SK-N-SH treated with all-trans-retinoic acid at 6 μM for 48 hours (cell line): ENCODE data around the gene KREMEN1.

Source experiments
- ATAC-seq: fragments of 200-7000 bp; cut with Tn5 transposase; 3 replicates; pipeline ENCODE4 v1.9.1; 2020; ENCODE audit warnings: mild to moderate bottlenecking, moderate library complexity
- ARNTL ChIP-seq: fragments of 450-650 bp; formaldehyde crosslinking; IDR thresholded peaks from 2 replicates; pipeline ENCODE4 v1.5.0; 2020; ENCODE audit warnings: low read depth, mild to moderate bottlenecking, moderate library complexity, borderline replicate concordance
- BACH2 ChIP-seq: fragments of 250-450 bp; sonication (Bioruptor Pico); IDR thresholded peaks from 2 replicates; pipeline ENCODE4 v1.9.0; 2021; ENCODE audit warnings: mild to moderate bottlenecking, borderline replicate concordance
- CSDC2 ChIP-seq: fragments of 250-450 bp; sonication (Bioruptor Pico); IDR thresholded peaks from 2 replicates; pipeline ENCODE4 v1.5.0; 2020; ENCODE audit warnings: mild to moderate bottlenecking, moderate library complexity
- ESRRG ChIP-seq: fragments of 250-450 bp; sonication (Bioruptor Pico); IDR thresholded peaks from 2 replicates; pipeline ENCODE4 v1.6.1; 2021; ENCODE audit warnings: mild to moderate bottlenecking
- GLIS3 ChIP-seq: fragments of 250-450 bp; sonication (Bioruptor Pico); IDR thresholded peaks from 2 replicates; pipeline ENCODE4 v1.5.0; 2020; ENCODE audit warnings: mild to moderate bottlenecking, moderate library complexity
- ISL1 ChIP-seq: fragments of 250-450 bp; sonication (Bioruptor Pico); IDR thresholded peaks from 2 replicates; pipeline ENCODE4 v2.1.2; 2022; ENCODE audit warnings: mild to moderate bottlenecking, moderate library complexity
- PPARA ChIP-seq: fragments of 250-450 bp; sonication (Bioruptor Pico); IDR thresholded peaks from 2 replicates; pipeline ENCODE4 v1.5.0; 2020; ENCODE audit warnings: mild to moderate bottlenecking, borderline replicate concordance
- RARB ChIP-seq: fragments of 250-450 bp; sonication (Bioruptor Pico); IDR thresholded peaks from 2 replicates; pipeline ENCODE4 v1.8.0; 2021; ENCODE audit warnings: mild to moderate bottlenecking, moderate library complexity
- SNAI2 ChIP-seq: fragments of 250-450 bp; sonication (Bioruptor Pico); IDR thresholded peaks from 2 replicates; pipeline ENCODE4 v1.5.0; 2020; ENCODE audit warnings: mild to moderate bottlenecking, moderate library complexity
- TCF4 ChIP-seq: fragments of 250-450 bp; sonication (Bioruptor Pico); IDR thresholded peaks from 2 replicates; pipeline ENCODE4 v1.8.0; 2021; ENCODE audit warnings: mild to moderate bottlenecking, moderate library complexity, borderline replicate concordance
- TOX ChIP-seq: fragments of 250-450 bp; sonication (Bioruptor Pico); IDR thresholded peaks from 2 replicates; pipeline ENCODE4 v1.8.0; 2021; ENCODE audit warnings: mild to moderate bottlenecking, moderate library complexity, borderline replicate concordance
- ZC3H10 ChIP-seq: fragments of 250-450 bp; sonication (Bioruptor Pico); IDR thresholded peaks from 2 replicates; pipeline ENCODE4 v1.5.1; 2021; ENCODE audit warnings: mild to moderate bottlenecking, moderate library complexity
- ZFP3 ChIP-seq: fragments of 250-450 bp; sonication (Bioruptor Pico); IDR thresholded peaks from 2 replicates; pipeline ENCODE4 v1.5.0; 2020; ENCODE audit warnings: mild to moderate bottlenecking, moderate library complexity
- ZFP30 ChIP-seq: fragments of 450-650 bp; formaldehyde crosslinking; IDR thresholded peaks from 2 replicates; pipeline ENCODE4 v1.5.0; 2022; ENCODE audit warnings: mild to moderate bottlenecking, moderate library complexity
- ZNF565 ChIP-seq: fragments of 450-650 bp; formaldehyde crosslinking; conservative IDR thresholded peaks from 2 replicates; pipeline ENCODE4 v1.5.0; 2020; ENCODE audit warnings: low read depth, mild to moderate bottlenecking, moderate library complexity
- ZNF70 ChIP-seq: fragments of 450-650 bp; formaldehyde crosslinking; IDR thresholded peaks from 2 replicates; pipeline ENCODE4 v1.5.0; 2020; ENCODE audit warnings: mild to moderate bottlenecking, moderate library complexity
- ZNF8 ChIP-seq: fragments of 450-650 bp; formaldehyde crosslinking; IDR thresholded peaks from 2 replicates; pipeline ENCODE4 v1.5.0; 2020; ENCODE audit warnings: mild to moderate bottlenecking, moderate library complexity
- TF ChIP-seq, protein P1 (sequence below): fragments of 250-450 bp; sonication (Bioruptor Pico); IDR thresholded peaks from 2 replicates; pipeline ENCODE4 v1.8.0; 2020; ENCODE audit warnings: mild to moderate bottlenecking, moderate library complexity, borderline replicate concordance
- TF ChIP-seq, protein P2 (sequence below): fragments of 250-450 bp; sonication (Bioruptor Pico); IDR thresholded peaks from 2 replicates; pipeline ENCODE4 v1.5.1; 2021; ENCODE audit warnings: mild to moderate bottlenecking, moderate library complexity
- TF ChIP-seq, protein P3 (sequence below): fragments of 250-450 bp; sonication (Bioruptor Pico); IDR thresholded peaks from 2 replicates; pipeline ENCODE4 v1.5.1; 2020; ENCODE audit warnings: low read depth, mild to moderate bottlenecking, moderate library complexity
- TF ChIP-seq, protein P4 (sequence below): fragments of 250-450 bp; sonication (Bioruptor Pico); IDR thresholded peaks from 2 replicates; pipeline ENCODE4 v1.5.0; 2020; ENCODE audit warnings: mild to moderate bottlenecking, moderate library complexity
- TF ChIP-seq, protein P5 (sequence below): fragments of 250-450 bp; sonication (Bioruptor Pico); IDR thresholded peaks from 2 replicates; pipeline ENCODE4 v1.8.0; 2021; ENCODE audit warnings: low read depth, mild to moderate bottlenecking, moderate library complexity, borderline replicate concordance

Gene KREMEN1

DNA sequence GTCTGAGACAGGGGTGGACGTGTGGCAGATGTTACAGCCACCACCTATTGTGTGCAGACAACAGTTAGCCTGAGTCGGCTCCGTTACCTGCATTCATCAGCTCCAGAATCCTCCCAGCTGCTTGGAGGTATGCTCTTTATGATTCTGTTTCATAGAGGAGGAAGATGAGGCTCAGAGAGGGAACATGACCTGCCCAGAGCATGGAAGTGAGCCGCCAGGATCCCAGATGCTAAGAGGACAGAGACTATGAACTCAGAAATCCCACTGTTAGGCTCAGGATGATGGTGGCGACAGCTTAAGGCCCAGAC is 134.4 kb downstream of the KREMEN1 start:
- TF ChIP-seq TCF4 = no peak
- no peak for TF ChIP-seq ESRRG (CRISPR knock-in tag)
- TF ChIP-seq ZNF70 (CRISPR knock-in tag) = no peak
- no peak for TF ChIP-seq CSDC2 (CRISPR knock-in tag)
- no peak for TF ChIP-seq ARNTL (CRISPR knock-in tag)
- no peak for TF ChIP-seq ZNF565
- TF ChIP-seq, protein P1, sequence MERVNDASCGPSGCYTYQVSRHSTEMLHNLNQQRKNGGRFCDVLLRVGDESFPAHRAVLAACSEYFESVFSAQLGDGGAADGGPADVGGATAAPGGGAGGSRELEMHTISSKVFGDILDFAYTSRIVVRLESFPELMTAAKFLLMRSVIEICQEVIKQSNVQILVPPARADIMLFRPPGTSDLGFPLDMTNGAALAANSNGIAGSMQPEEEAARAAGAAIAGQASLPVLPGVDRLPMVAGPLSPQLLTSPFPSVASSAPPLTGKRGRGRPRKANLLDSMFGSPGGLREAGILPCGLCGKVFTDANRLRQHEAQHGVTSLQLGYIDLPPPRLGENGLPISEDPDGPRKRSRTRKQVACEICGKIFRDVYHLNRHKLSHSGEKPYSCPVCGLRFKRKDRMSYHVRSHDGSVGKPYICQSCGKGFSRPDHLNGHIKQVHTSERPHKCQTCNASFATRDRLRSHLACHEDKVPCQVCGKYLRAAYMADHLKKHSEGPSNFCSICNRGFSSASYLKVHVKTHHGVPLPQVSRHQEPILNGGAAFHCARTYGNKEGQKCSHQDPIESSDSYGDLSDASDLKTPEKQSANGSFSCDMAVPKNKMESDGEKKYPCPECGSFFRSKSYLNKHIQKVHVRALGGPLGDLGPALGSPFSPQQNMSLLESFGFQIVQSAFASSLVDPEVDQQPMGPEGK (CRISPR knock-in tag) = no peak
- no peak for TF ChIP-seq ZC3H10 (CRISPR knock-in tag)
- no peak for TF ChIP-seq PPARA (CRISPR knock-in tag)
- TF ChIP-seq ZFP30 (CRISPR knock-in tag) = no peak
- TF ChIP-seq RARB (CRISPR knock-in tag) = no peak
- TF ChIP-seq BACH2 = no peak
- TF ChIP-seq SNAI2 (CRISPR knock-in tag) = no peak
- no peak for ATAC-seq

DNA sequence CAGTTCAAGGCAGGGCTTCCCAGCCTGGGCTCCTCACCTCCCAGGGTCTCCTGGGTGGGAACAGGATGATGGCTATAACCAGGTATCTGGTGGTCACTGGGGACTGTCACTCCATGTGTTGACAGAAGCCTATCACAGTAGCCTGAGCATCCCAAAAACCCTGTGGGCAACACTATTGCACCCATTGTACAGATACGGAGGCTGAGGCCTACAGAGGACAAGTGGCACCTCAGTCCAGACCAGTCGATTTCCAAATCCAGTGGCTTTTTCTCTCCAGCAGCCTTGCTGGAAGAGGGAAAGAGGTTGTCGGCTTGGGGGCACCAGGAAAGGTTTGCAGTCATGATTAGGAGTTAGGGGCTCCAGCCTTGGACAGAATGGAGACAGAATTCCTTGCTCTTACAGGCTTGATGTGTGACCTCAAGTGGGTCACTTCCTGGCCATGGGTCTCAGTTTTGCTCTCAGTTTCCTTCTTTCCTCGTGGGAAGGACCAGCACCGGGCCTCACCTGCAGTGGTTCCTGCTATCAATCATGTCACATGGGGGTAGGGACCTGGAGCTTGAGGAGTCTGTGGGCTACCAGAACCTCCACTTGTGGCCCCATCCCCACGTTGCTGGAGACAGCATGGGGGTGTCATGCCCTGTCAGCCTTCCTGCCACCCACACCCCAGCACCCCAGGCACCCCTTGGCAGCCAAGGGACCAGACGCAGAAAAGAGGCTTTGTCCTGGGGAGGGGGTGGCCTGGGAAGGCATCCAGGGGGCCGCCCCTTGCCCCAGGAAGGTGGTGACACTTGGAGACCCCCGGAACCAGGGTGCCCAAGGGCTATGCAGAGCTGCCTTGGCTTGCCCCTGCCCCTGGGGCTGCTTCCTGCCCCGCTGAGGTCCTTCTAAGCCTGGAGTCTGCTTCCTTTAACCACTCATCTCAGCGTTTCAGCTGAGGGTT is 135.0 kb downstream of the KREMEN1 start:
- no peak for ATAC-seq
- TF ChIP-seq RARB (CRISPR knock-in tag) (no peak), ZC3H10 (CRISPR knock-in tag) (no peak), BACH2 (no peak), ZNF8 (CRISPR knock-in tag) (no peak), ZNF70 (CRISPR knock-in tag) (no peak), GLIS3 (CRISPR knock-in tag) (no peak), PPARA (CRISPR knock-in tag) (no peak), ISL1 (CRISPR knock-in tag) (no peak), ZFP3 (CRISPR knock-in tag) (no peak), TOX (no peak), CSDC2 (CRISPR knock-in tag) (no peak), ARNTL (CRISPR knock-in tag) (no peak)
- TF ChIP-seq, protein P2, sequence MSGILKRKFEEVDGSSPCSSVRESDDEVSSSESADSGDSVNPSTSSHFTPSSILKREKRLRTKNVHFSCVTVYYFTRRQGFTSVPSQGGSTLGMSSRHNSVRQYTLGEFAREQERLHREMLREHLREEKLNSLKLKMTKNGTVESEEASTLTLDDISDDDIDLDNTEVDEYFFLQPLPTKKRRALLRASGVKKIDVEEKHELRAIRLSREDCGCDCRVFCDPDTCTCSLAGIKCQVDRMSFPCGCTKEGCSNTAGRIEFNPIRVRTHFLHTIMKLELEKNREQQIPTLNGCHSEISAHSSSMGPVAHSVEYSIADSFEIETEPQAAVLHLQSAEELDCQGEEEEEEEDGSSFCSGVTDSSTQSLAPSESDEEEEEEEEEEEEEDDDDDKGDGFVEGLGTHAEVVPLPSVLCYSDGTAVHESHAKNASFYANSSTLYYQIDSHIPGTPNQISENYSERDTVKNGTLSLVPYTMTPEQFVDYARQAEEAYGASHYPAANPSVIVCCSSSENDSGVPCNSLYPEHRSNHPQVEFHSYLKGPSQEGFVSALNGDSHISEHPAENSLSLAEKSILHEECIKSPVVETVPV = no peak
- TF ChIP-seq, protein P3, sequence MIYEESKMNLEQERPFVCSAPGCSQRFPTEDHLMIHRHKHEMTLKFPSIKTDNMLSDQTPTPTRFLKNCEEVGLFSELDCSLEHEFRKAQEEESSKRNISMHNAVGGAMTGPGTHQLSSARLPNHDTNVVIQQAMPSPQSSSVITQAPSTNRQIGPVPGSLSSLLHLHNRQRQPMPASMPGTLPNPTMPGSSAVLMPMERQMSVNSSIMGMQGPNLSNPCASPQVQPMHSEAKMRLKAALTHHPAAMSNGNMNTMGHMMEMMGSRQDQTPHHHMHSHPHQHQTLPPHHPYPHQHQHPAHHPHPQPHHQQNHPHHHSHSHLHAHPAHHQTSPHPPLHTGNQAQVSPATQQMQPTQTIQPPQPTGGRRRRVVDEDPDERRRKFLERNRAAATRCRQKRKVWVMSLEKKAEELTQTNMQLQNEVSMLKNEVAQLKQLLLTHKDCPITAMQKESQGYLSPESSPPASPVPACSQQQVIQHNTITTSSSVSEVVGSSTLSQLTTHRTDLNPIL = no peak

DNA sequence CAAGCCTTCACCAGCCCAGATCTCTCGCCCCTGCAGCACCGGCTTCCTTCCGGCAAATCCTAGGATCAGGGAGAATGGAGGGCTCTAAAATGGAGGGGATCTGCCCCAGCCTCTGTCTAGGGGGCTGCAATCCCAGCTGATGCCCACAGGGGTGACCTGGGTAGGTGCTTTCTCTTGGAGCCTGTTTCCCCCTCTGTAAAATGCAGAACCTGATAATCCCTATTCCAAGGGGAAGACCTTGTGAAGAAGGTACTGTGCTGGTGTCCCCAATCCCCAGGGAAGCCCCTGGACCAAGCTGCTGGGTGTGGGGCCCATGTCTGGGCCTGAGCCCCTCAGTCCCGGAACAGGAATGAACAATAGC is 135.6 kb downstream of the KREMEN1 start:
- TF ChIP-seq SNAI2 (CRISPR knock-in tag) (no peak), ZC3H10 (CRISPR knock-in tag) (no peak), ZFP3 (CRISPR knock-in tag) (no peak), ISL1 (CRISPR knock-in tag) (no peak), BACH2 (no peak), ZFP30 (CRISPR knock-in tag) (no peak), ESRRG (CRISPR knock-in tag) (no peak), TCF4 (no peak), ZNF565 (no peak), ZNF70 (CRISPR knock-in tag) (no peak)
- TF ChIP-seq, protein P4, sequence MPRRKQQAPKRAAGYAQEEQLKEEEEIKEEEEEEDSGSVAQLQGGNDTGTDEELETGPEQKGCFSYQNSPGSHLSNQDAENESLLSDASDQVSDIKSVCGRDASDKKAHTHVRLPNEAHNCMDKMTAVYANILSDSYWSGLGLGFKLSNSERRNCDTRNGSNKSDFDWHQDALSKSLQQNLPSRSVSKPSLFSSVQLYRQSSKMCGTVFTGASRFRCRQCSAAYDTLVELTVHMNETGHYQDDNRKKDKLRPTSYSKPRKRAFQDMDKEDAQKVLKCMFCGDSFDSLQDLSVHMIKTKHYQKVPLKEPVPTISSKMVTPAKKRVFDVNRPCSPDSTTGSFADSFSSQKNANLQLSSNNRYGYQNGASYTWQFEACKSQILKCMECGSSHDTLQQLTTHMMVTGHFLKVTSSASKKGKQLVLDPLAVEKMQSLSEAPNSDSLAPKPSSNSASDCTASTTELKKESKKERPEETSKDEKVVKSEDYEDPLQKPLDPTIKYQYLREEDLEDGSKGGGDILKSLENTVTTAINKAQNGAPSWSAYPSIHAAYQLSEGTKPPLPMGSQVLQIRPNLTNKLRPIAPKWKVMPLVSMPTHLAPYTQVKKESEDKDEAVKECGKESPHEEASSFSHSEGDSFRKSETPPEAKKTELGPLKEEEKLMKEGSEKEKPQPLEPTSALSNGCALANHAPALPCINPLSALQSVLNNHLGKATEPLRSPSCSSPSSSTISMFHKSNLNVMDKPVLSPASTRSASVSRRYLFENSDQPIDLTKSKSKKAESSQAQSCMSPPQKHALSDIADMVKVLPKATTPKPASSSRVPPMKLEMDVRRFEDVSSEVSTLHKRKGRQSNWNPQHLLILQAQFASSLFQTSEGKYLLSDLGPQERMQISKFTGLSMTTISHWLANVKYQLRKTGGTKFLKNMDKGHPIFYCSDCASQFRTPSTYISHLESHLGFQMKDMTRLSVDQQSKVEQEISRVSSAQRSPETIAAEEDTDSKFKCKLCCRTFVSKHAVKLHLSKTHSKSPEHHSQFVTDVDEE (CRISPR knock-in tag) = no peak
- TF ChIP-seq, protein P5, sequence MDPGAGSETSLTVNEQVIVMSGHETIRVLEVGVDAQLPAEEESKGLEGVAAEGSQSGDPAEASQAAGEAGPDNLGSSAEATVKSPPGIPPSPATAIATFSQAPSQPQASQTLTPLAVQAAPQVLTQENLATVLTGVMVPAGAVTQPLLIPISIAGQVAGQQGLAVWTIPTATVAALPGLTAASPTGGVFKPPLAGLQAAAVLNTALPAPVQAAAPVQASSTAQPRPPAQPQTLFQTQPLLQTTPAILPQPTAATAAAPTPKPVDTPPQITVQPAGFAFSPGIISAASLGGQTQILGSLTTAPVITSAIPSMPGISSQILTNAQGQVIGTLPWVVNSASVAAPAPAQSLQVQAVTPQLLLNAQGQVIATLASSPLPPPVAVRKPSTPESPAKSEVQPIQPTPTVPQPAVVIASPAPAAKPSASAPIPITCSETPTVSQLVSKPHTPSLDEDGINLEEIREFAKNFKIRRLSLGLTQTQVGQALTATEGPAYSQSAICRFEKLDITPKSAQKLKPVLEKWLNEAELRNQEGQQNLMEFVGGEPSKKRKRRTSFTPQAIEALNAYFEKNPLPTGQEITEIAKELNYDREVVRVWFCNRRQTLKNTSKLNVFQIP (CRISPR knock-in tag) = no peak
- TF ChIP-seq, protein P2 = no peak
- TF ChIP-seq, protein P1 (CRISPR knock-in tag) = no peak
- no peak for ATAC-seq
